Mononuclear cell (primary cell): ENCODE data around the gene LMAN2L. TPM values are rescaled to one million over a fixed set of nuclear protein-coding genes. Genes with fewer than 3 reads are reported as not detected.

Experiments used
- H3K27me3 ChIP-seq: 2 replicates; pipeline ENCODE4 v1.6.0; 2011; ENCODE audit warnings: low read length, control low read depth; ENCODE audit not compliant: insufficient read depth
- H3K4me1 ChIP-seq: 2 replicates; pipeline ENCODE4 v1.5.1; 2011; ENCODE audit warnings: mild to moderate bottlenecking, low read length, control low read depth; ENCODE audit not compliant: insufficient read depth
- H3K4me3 ChIP-seq: 2 replicates; pipeline ENCODE4 v1.5.1; 2011; ENCODE audit warnings: mild to moderate bottlenecking, low read length, moderate library complexity
- H3K9me3 ChIP-seq: 2 replicates; pipeline ENCODE4 v1.5.1; 2011; ENCODE audit warnings: low read depth, mild to moderate bottlenecking, control low read depth, low read length
- total RNA-seq: library from RNA; depleted of rRNA; stranded (reverse); fragments of >200 nt; gene quantifications from one replicate; pipeline ENCODE4 v1.2.3, GENCODE V29; 2012

The LMAN2L gene
- total RNA-seq, 1 donor: 1.3 TPM

- Histone ChIP-seq H3K9me3 (no peaks in the 10 kb centered on the region), H3K4me1 (no peaks in the 10 kb centered on the region), H3K27me3 (no peaks in the 10 kb centered on the region), H3K4me3 (no peak overlapping the region)
Observed at GRCh38 chr2:96700086-96700485, 39.8 kb downstream of the LMAN2L start.

DNA sequence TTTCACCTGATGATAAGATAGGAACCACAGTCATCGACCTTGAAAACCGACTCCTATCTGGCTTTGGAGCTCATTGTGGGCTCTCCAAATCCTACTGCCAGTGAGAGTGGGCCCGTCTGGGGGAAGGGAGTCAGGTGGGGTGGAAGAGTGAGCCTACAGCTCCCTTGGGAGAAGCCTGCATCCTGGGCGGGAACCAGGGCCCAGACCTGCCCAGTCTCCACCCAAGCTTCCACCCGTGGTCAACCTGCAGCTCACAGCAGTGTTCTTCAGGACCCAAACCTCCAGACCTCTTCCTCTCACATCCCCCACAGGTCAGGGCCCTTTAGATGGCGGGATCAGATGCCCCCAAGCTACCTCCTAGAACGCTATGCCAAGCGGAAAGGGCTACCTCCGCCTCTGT is 40.2 kb downstream of the LMAN2L start:
- Histone ChIP-seq H3K9me3 (no peaks in the 10 kb centered on the region), H3K4me1 (no peaks in the 10 kb centered on the region), H3K4me3 (no peak overlapping the region)

DNA sequence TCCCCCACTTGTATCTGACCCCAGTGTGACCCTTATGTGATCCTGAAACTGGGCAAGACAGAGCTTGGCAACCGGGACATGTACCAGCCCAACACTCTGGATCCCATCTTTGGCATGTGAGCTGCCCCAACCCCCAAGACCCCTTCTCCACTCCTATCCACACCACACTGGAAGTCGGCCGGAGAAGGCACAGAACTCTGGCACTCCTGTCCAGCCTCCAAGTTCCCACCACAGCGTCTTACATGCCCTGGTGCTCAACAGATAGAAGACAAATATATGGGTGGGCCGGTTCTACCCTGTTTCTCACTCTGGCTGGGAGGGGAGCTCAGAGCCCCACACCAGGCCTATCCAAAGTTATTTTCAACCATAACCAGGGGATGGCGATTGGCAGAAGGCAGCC is 40.8 kb downstream of the LMAN2L start:
- no peaks in the 10 kb centered on the region for H3K27me3 ChIP-seq
- H3K9me3 ChIP-seq: no peaks in the 10 kb centered on the region
- H3K4me3 ChIP-seq: no peak overlapping the region
- H3K4me1 ChIP-seq: no peaks in the 10 kb centered on the region

More for the DNA sequence above, 40.2 kb downstream of the LMAN2L start:
- no peaks in the 10 kb centered on the region for H3K27me3 ChIP-seq

DNA sequence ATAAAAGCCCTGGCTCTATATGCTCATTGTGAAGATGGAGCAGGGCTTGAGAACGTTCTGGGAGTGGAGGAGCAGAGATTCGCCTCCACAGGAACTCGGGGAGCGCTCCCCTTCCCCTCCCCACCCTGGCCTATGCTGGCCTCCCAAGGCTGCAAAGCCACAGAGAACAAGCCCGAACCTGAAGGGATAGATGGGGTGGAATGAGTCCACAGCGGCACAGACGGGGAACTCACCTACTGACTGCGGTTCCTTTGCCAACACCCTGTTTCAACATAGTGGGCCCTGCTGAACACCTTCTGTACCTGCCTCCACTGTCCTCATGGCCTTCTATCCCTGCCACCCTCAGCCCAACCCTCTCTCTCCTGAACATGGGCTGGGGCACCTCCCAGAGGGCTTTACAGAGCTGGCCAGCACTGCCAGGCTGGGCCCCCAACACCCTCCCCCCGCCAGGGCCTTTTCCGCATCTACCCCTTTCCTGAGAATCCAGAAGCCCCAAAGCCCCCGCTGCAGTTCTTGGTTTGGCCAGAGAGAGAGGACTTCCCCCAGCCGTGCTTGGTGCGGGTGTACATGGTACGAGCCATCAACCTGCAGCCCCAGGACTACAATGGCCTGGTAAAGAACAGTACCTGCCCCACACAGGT is 41.5 kb downstream of the LMAN2L start:
- H3K9me3 ChIP-seq: no peaks in the 10 kb centered on the region
- no peaks in the 10 kb centered on the region for H3K27me3 ChIP-seq
- no peaks in the 10 kb centered on the region for H3K4me1 ChIP-seq
- no peak overlapping the region for H3K4me3 ChIP-seq

- H3K27me3 ChIP-seq: no peaks in the 10 kb centered on the region
- H3K9me3 ChIP-seq: no peaks in the 10 kb centered on the region
- H3K4me3 ChIP-seq: no peak overlapping the region
- no peaks in the 10 kb centered on the region for H3K4me1 ChIP-seq
Observed at GRCh38 chr2:96697476-96697875, 42.4 kb downstream of the LMAN2L start.

- H3K27me3 ChIP-seq: no peaks in the 10 kb centered on the region
- no peaks in the 10 kb centered on the region for H3K9me3 ChIP-seq
- H3K4me3 ChIP-seq: no peak overlapping the region
- no peaks in the 10 kb centered on the region for H3K4me1 ChIP-seq
Observed at GRCh38 chr2:96695602-96696001, 44.3 kb downstream of the LMAN2L start.

DNA sequence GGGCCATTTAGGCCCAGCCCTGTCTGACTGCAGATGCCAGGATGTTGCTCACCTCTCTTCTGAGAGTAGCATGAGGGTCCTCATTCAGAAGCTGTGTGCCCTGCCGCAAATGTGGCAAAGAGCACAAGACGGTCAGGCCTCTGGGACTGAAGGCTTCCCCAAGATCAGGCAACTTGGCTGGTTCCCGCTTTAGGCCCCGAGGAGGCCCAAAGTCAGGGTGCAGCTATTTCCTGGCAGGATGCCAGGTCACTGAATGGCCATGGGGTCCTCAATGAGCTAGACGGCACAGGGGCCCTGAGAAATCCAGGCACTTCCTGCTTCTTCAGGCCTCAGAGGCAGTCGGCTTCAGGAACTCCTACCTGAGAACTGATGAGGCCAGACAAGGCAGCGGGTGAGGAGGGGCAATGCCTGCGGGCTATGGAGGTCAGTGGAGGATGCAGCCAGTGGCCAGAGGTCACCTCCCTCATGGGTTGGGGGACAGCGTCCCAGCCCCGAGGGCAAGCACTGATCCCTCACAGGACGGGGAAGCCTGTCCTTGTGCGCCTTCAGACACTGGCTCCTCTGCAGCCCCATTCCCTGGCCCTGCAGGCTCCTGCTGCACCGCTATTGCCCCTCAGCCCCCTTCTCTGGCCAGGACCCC is 44.9 kb downstream of the LMAN2L start:
- Histone ChIP-seq H3K27me3 (no peaks in the 10 kb centered on the region), H3K4me1 (no peaks in the 10 kb centered on the region), H3K9me3 (no peaks in the 10 kb centered on the region)

DNA sequence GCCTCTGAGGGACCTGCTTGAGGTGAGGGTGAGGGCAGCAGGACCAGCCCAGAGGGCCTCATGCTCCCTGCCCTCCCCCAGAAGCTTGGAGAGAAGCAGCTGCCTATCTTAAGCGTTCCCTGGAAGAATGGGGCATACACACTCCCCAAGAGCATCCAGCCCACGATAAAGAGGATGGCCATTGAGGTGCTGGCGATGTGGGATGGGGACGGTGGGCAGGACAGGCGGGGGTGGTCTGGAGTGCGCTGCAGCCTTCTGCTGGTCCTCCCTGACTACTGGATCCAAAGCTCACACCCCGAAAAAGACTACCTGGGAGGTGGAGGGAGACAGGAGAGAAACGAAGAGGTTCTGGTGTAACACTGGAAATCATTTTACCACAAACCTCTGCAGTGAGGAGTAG is 45.6 kb downstream of the LMAN2L start:
- Histone ChIP-seq H3K4me1 (no peaks in the 10 kb centered on the region), H3K4me3 (no peak overlapping the region), H3K27me3 (no peaks in the 10 kb centered on the region), H3K9me3 (no peaks in the 10 kb centered on the region)

More for the DNA sequence above, 44.9 kb downstream of the LMAN2L start:
- no peak overlapping the region for H3K4me3 ChIP-seq

GRCh38 chr2:96693286-96694200 is 46.3 kb downstream of the LMAN2L start:
- no peaks in the 10 kb centered on the region for H3K9me3 ChIP-seq
- H3K4me3 ChIP-seq: no peak overlapping the region
- no peaks in the 10 kb centered on the region for H3K27me3 ChIP-seq
- H3K4me1 ChIP-seq: no peaks in the 10 kb centered on the region

DNA sequence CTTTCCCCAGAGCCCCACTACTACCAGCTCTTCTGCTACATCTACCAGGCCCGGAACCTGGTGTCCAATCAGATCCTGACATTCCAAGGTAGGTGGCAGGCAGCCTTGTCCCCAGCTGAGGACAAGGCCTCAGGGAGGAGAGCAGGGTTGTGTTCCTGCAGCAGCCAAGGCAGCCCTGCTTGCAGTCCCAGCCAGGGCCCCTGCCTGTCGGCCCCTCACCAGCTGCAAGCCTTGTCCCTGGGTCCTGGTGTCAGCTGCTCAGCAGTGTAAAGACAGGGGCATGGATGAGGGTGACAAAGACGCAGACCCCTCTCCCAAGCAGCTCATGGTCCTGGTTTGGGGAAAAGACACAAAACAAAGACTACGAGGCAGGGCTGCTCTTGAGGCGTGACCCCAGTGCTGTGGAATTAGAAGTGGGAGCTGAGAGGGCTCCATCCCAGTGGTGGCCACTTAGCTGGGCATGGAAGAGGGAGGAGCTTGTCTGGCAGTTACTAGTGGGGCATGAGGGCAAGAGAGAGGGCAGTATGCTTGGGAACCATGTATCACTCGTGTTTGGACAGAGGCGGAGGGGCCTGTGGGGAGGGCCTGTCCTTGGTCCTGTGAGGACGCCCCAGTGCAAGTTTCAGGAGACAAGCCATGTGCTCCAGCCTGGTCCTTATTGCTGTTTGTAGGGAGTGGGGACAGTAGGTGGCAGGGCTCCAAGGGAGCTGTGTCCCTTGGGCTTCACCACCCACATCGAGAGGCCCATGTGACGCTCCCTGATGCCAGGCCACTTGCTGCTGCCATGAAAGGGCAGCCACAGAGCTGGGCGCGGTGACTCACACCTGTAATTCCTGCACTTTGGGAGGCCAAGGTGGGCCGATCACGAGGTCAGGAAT is 47.5 kb downstream of the LMAN2L start:
- no peaks in the 10 kb centered on the region for H3K9me3 ChIP-seq
- H3K4me3 ChIP-seq: no peak overlapping the region
- no peaks in the 10 kb centered on the region for H3K27me3 ChIP-seq
- H3K4me1 ChIP-seq: no peaks in the 10 kb centered on the region

- no peaks in the 10 kb centered on the region for H3K9me3 ChIP-seq
- H3K4me3 ChIP-seq: no peak overlapping the region
- H3K27me3 ChIP-seq: no peaks in the 10 kb centered on the region
- H3K4me1 ChIP-seq: no peaks in the 10 kb centered on the region
Observed at GRCh38 chr2:96691022-96691612, 48.7 kb downstream of the LMAN2L start.

GRCh38 chr2:96690306-96691021 is 49.4 kb downstream of the LMAN2L start:
- H3K4me1 ChIP-seq: no peaks in the 10 kb centered on the region
- no peaks in the 10 kb centered on the region for H3K9me3 ChIP-seq
- no peak overlapping the region for H3K4me3 ChIP-seq
- no peaks in the 10 kb centered on the region for H3K27me3 ChIP-seq

- H3K9me3 ChIP-seq: no peaks in the 10 kb centered on the region
Observed at GRCh38 chr2:96689431-96689991, 50.4 kb downstream of the LMAN2L start.

More at GRCh38 chr2:96689431-96689991, 50.4 kb downstream of the LMAN2L start:
- no peaks in the 10 kb centered on the region for H3K4me1 ChIP-seq
- no peak overlapping the region for H3K4me3 ChIP-seq
- no peaks in the 10 kb centered on the region for H3K27me3 ChIP-seq
